ENCODE data around the gene TMEM120B. TPM values are rescaled to one million over a fixed set of nuclear protein-coding genes. Genes with fewer than 3 reads are reported as not detected.
"Not testable (repeated sequence)": the region's sequence is repeated elsewhere in the genome, so short reads cannot be mapped to it uniquely, and the experiment has no call there.

TMEM120B gene
- polyA plus RNA-seq (9.5 and 9.8 TPM in 2 replicates), polyA minus RNA-seq (8.5 TPM in 2 replicates)

DNA sequence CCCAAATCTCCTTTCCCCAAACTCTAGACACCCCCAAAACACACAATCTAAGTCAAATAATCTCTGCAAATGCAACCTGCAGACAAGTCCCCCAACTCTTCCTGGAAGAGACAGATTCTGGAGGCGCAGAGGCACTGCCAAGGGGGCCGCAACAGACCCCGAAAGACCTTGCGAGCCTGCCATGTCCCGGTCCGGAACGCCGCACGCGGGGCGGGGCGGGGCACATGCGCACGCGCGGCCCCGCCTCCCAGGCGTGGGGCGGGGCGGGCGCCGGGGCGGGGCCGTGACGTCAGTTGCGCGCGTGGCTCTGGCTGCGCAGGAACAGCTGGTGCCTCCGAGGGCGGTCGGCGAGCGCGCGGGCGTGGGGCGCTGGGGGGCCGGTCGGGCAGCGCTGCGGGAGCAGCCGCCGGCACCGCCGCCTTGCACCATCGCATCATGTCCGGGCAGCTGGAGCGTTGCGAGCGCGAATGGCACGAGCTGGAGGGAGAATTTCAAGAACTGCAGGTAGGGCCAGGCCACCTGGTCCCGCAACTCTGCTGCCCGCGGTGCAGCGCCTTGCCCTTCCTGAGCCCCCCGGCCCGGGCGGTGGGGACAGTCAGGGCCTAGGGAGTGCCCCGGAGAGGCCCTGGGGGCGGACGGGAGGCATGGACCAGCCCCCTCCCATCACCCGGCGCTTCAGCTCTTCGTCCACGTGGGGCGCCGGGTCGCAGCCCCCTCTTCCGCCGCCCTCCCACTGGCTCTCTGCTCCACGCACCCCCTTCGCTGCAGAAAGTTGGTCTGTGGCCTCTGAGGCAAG lies at the start of gene TMEM120B:
TMEM120B (plus strand) TSS at position 292 of the 796 bp plus-strand sequence; CDS start at position 436, 144 bp downstream.
- no peaks in the 10 kb centered on the region for H3K9me2 ChIP-seq (ENCODE audit: insufficient read depth, low read length)
- no peaks in the 10 kb centered on the region for H4K20me1 ChIP-seq (ENCODE audit: insufficient read depth)
- no peaks in the 10 kb centered on the region for H3K79me2 ChIP-seq (replicated peaks; ENCODE audit: insufficient read depth, low read length)
- TF ChIP-seq RAD21 (conservative IDR thresholded peaks at IDR 0.05) (peak; percentile 23), EP300 (conservative IDR thresholded peaks at IDR 0.05; ENCODE audit: poor library complexity, severe bottlenecking) (peak; percentile 27), POLR2AphosphoS5 (IDR thresholded peaks at IDR 0.05) (peak; percentile 52), SMC3 (conservative IDR thresholded peaks at IDR 0.05; ENCODE audit: poor library complexity) (no peak), EZH2 (IDR thresholded peaks at IDR 0.05; ENCODE audit: borderline replicate concordance, insufficient read depth, low read length, poor library complexity, severe bottlenecking) (no peak), TAF1 (IDR thresholded peaks at IDR 0.05; ENCODE audit: low read depth) (peak; percentile 53), MXI1 (conservative IDR thresholded peaks at IDR 0.05; ENCODE audit: poor library complexity, severe bottlenecking) (peak; percentile 96)
- TF ChIP-seq, protein P1, sequence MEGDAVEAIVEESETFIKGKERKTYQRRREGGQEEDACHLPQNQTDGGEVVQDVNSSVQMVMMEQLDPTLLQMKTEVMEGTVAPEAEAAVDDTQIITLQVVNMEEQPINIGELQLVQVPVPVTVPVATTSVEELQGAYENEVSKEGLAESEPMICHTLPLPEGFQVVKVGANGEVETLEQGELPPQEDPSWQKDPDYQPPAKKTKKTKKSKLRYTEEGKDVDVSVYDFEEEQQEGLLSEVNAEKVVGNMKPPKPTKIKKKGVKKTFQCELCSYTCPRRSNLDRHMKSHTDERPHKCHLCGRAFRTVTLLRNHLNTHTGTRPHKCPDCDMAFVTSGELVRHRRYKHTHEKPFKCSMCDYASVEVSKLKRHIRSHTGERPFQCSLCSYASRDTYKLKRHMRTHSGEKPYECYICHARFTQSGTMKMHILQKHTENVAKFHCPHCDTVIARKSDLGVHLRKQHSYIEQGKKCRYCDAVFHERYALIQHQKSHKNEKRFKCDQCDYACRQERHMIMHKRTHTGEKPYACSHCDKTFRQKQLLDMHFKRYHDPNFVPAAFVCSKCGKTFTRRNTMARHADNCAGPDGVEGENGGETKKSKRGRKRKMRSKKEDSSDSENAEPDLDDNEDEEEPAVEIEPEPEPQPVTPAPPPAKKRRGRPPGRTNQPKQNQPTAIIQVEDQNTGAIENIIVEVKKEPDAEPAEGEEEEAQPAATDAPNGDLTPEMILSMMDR (IDR thresholded peaks at IDR 0.05; ENCODE audit: poor library complexity, severe bottlenecking) = peak; percentile 61
- H3K9me3 ChIP-seq (ENCODE audit: low read length) = no peaks in the 10 kb centered on the region
- peak within 1 kb of the TSS; percentile 77 for H3K9ac ChIP-seq (ENCODE audit: low read length)
- peak within 1 kb of the TSS; percentile 46 for H3K27ac ChIP-seq (ENCODE audit: low read length)
- peak within 1 kb of the TSS; percentile 82 for H3K4me2 ChIP-seq (ENCODE audit: low read length)
- peak within 1 kb of the TSS; percentile 73 for H2AFZ ChIP-seq (ENCODE audit: low read depth, low read length)
- no peaks in the 10 kb centered on the region for H3K36me3 ChIP-seq (ENCODE audit: insufficient read depth, low read length)
- peak within 1 kb of the TSS; percentile 97 for H3K4me3 ChIP-seq (ENCODE audit: low read length)
- no peaks in the 10 kb centered on the region for H3K27me3 ChIP-seq (ENCODE audit: insufficient read depth, low read depth, low read length)
- H3F3A ChIP-seq (ENCODE audit: insufficient read depth, low read length, poor library complexity, severe bottlenecking) = no peaks in the 10 kb centered on the region

DNA sequence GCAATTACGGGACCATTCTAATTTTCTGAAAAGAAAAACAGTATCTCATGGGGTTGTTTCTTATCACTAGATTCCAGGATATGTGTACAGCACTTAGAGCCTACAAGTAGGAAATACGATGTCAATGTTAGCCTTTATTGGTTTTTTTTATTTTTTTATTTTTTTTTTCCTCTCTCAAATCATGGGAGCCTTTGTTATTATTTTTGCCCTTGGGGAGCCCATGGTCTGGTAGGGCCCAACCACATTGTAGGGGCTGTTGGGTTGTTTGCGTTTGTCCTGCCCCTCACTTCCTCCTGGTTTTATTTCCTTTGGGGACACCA lies 49.0 kb upstream of the TMEM120B start:
- H3K36me3 ChIP-seq (ENCODE audit: insufficient read depth, low read length) = no peaks in the 10 kb centered on the region
- H3K79me2 ChIP-seq (replicated peaks; ENCODE audit: insufficient read depth, low read length) = no peaks in the 10 kb centered on the region
- H3F3A ChIP-seq (ENCODE audit: insufficient read depth, low read length, poor library complexity, severe bottlenecking) = no peaks in the 10 kb centered on the region
- H3K9ac ChIP-seq (ENCODE audit: low read length) = no peak overlapping the region
- TF ChIP-seq, protein P2, sequence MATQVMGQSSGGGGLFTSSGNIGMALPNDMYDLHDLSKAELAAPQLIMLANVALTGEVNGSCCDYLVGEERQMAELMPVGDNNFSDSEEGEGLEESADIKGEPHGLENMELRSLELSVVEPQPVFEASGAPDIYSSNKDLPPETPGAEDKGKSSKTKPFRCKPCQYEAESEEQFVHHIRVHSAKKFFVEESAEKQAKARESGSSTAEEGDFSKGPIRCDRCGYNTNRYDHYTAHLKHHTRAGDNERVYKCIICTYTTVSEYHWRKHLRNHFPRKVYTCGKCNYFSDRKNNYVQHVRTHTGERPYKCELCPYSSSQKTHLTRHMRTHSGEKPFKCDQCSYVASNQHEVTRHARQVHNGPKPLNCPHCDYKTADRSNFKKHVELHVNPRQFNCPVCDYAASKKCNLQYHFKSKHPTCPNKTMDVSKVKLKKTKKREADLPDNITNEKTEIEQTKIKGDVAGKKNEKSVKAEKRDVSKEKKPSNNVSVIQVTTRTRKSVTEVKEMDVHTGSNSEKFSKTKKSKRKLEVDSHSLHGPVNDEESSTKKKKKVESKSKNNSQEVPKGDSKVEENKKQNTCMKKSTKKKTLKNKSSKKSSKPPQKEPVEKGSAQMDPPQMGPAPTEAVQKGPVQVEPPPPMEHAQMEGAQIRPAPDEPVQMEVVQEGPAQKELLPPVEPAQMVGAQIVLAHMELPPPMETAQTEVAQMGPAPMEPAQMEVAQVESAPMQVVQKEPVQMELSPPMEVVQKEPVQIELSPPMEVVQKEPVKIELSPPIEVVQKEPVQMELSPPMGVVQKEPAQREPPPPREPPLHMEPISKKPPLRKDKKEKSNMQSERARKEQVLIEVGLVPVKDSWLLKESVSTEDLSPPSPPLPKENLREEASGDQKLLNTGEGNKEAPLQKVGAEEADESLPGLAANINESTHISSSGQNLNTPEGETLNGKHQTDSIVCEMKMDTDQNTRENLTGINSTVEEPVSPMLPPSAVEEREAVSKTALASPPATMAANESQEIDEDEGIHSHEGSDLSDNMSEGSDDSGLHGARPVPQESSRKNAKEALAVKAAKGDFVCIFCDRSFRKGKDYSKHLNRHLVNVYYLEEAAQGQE (IDR thresholded peaks at IDR 0.05; ENCODE audit: borderline replicate concordance) = no peak
- TF ChIP-seq TAF1 (IDR thresholded peaks at IDR 0.05; ENCODE audit: low read depth) (no peak), MXI1 (conservative IDR thresholded peaks at IDR 0.05; ENCODE audit: poor library complexity, severe bottlenecking) (no peak)
- no peak overlapping the region for H3K4me3 ChIP-seq (ENCODE audit: low read length)
- no peak overlapping the region for H3K27ac ChIP-seq (ENCODE audit: low read length)
- no peak overlapping the region for H2AFZ ChIP-seq (ENCODE audit: low read depth, low read length)
- no peaks in the 10 kb centered on the region for H3K9me3 ChIP-seq (ENCODE audit: low read length)
- H3K27me3 ChIP-seq (ENCODE audit: insufficient read depth, low read depth, low read length) = no peaks in the 10 kb centered on the region
- no peaks in the 10 kb centered on the region for H3K9me2 ChIP-seq (ENCODE audit: insufficient read depth, low read length)
- H3K4me2 ChIP-seq (ENCODE audit: low read length) = no peak overlapping the region
- no peaks in the 10 kb centered on the region for H4K20me1 ChIP-seq (ENCODE audit: insufficient read depth)

DNA sequence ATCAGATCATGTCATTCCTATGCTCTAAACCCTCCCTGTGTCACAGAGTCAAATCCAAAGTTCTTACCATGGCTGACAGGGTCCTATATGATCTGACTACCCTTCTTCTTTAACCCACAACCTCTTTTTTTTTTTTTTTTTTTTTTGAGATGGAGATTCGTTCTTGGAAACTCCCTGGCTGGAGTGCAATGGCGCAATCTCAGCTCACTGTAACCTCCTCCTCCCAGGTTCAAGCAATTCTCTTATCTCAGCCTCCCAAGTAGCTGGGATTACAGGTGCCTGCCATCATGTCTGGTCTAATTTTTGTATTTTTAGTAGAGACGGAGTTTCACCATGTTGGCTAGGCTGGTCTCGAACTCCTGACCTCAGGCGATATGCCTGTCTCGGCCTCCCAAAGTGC lies 45.7 kb upstream of the TMEM120B start:
- H3K9me2 ChIP-seq (ENCODE audit: insufficient read depth, low read length); H3K9ac ChIP-seq (ENCODE audit: low read length); H3K36me3 ChIP-seq (ENCODE audit: insufficient read depth, low read length); H3K4me3 ChIP-seq (ENCODE audit: low read length); H3F3A ChIP-seq (ENCODE audit: insufficient read depth, low read length, poor library complexity, severe bottlenecking); H4K20me1 ChIP-seq (ENCODE audit: insufficient read depth); H3K27me3 ChIP-seq (ENCODE audit: insufficient read depth, low read depth, low read length); H3K79me2 ChIP-seq (replicated peaks; ENCODE audit: insufficient read depth, low read length); H3K4me2 ChIP-seq (ENCODE audit: low read length); H2AFZ ChIP-seq (ENCODE audit: low read depth, low read length); H3K27ac ChIP-seq (ENCODE audit: low read length); H3K9me3 ChIP-seq (ENCODE audit: low read length): not testable (repeated sequence)
